GM12865 (cell line): ENCODE data around the gene VPS13D.

Experiments used
- DNase-seq: peaks from one replicate; pipeline ENCODE4 v3.0.0; 2010; ENCODE audit warnings: low read depth
- H3K4me3 ChIP-seq: 2 replicates; pipeline ENCODE4 v1.5.1; 2011; ENCODE audit warnings: mild to moderate bottlenecking, low read depth, low read length, control low read depth
- CTCF ChIP-seq: IDR thresholded peaks from 2 replicates; pipeline ENCODE4 v1.5.1; 2011; ENCODE audit warnings: low read length, control low read depth, low read depth, inconsistent platforms; ENCODE audit not compliant: insufficient read depth; ENCODE audit errors: missing control alignments

VPS13D gene

GRCh38 chr1:12544357-12544756, 314.5 kb downstream of the VPS13D start:
- DNase-seq, result no peak
- TF ChIP-seq CTCF, result no peak
- H3K4me3 ChIP-seq, result no peak overlapping the region

GRCh38 chr1:12544992-12545391, 315.2 kb downstream of the VPS13D start:
- no peak for TF ChIP-seq CTCF
- no peak overlapping the region for H3K4me3 ChIP-seq
- no peak for DNase-seq

- DNase-seq, result no peak
- no peak for TF ChIP-seq CTCF
- no peak overlapping the region for H3K4me3 ChIP-seq
Observed at GRCh38 chr1:12546771-12547585, 317.1 kb downstream of the VPS13D start.

- no peak for DNase-seq
- no peak for TF ChIP-seq CTCF
- H3K4me3 ChIP-seq, result no peak overlapping the region
Observed at GRCh38 chr1:12547586-12548225, 317.9 kb downstream of the VPS13D start.

- H3K4me3 ChIP-seq, result no peak overlapping the region
- TF ChIP-seq CTCF, result no peak
- no peak for DNase-seq
Observed at GRCh38 chr1:12548279-12548972, 318.6 kb downstream of the VPS13D start.

- H3K4me3 ChIP-seq, result no peak overlapping the region
- no peak for TF ChIP-seq CTCF
- no peak for DNase-seq
Observed at GRCh38 chr1:12548973-12549459, 319.2 kb downstream of the VPS13D start.
